Keratinocyte (primary cell): ENCODE results near the gene NXPH3. TPM values are rescaled to one million over a fixed set of nuclear protein-coding genes. Genes with fewer than 3 reads are reported as not detected.

Experiments
- DNase-seq: peaks from one replicate; pipeline ENCODE4 v3.0.0-alpha.2; 2011; ENCODE audit warnings: low read depth, missing footprints, low spot score
- FAIRE-seq: peaks from 2 replicates; lab custom pipeline; 2011; peaks lifted over from hg19 to GRCh38; lab: Jason Lieb, UNC
- H2AFZ ChIP-seq: 2 replicates; pipeline ENCODE4 v1.6.0; 2012; ENCODE audit warnings: low read length, control low read depth, inconsistent platforms; ENCODE audit not compliant: control insufficient read depth
- H3K27ac ChIP-seq: 2 replicates; pipeline ENCODE4 v1.5.1; 2011; ENCODE audit warnings: low read length; ENCODE audit not compliant: control insufficient read depth, insufficient read depth
- H3K27me3 ChIP-seq: 3 replicates; pipeline ENCODE4 v1.6.0; 2011; ENCODE audit warnings: low read length; ENCODE audit not compliant: control insufficient read depth, insufficient read depth; ENCODE audit errors: extremely low read depth
- H3K36me3 ChIP-seq, 2 experiments: 2 replicates in 1 of 2; 3 replicates in 1 of 2; pipeline ENCODE4 v1.5.1; 2011; ENCODE audit warnings: low read length in 2 of 2, mild to moderate bottlenecking in 1 of 2; ENCODE audit not compliant: control insufficient read depth in 2 of 2, insufficient read depth in 2 of 2; ENCODE audit errors: extremely low read depth in 1 of 2
- H3K4me1 ChIP-seq: 3 replicates; pipeline ENCODE4 v1.5.1; 2011; ENCODE audit warnings: low read length; ENCODE audit not compliant: control insufficient read depth, insufficient read depth; ENCODE audit errors: extremely low read depth
- H3K4me2 ChIP-seq: 3 replicates; pipeline ENCODE4 v1.6.0; 2011; ENCODE audit warnings: low read depth, low read length; ENCODE audit not compliant: control insufficient read depth, insufficient read depth; ENCODE audit errors: extremely low read depth
- H3K4me3 ChIP-seq, 3 experiments: fragments of 200-600 bp in 1 of 3; sonication (generic) in 1 of 3; 2 replicates in 2 of 3; 3 replicates in 1 of 3; pipeline ENCODE4 v1.5.1; 2011 to 2016; ENCODE audit warnings: low read length in 3 of 3, mild to moderate bottlenecking in 3 of 3, control low read depth in 2 of 3, inconsistent platforms in 1 of 3, low read depth in 1 of 3, mixed read lengths in 1 of 3, mixed run types in 1 of 3, moderate library complexity in 1 of 3; ENCODE audit not compliant: control insufficient read depth in 2 of 3, insufficient read depth in 2 of 3; ENCODE audit errors: extremely low read depth in 1 of 3
- H3K79me2 ChIP-seq: 2 replicates; pipeline ENCODE4 v1.6.0; 2012; ENCODE audit warnings: low read length; ENCODE audit not compliant: control insufficient read depth, insufficient read depth
- H3K9ac ChIP-seq: 3 replicates; pipeline ENCODE4 v1.6.0; 2011; ENCODE audit warnings: low read length; ENCODE audit not compliant: control insufficient read depth, insufficient read depth; ENCODE audit errors: extremely low read depth
- H3K9me1 ChIP-seq: 3 replicates; pipeline ENCODE4 v1.6.0; 2011; ENCODE audit warnings: low read length; ENCODE audit not compliant: control insufficient read depth, insufficient read depth; ENCODE audit errors: extremely low read depth
- H3K9me3 ChIP-seq: 2 replicates; pipeline ENCODE4 v1.5.1; 2012; ENCODE audit warnings: low read depth, low read length; ENCODE audit not compliant: control insufficient read depth
- H4K20me1 ChIP-seq: 3 replicates; pipeline ENCODE4 v1.6.0; 2011; ENCODE audit warnings: low read length; ENCODE audit not compliant: control insufficient read depth, insufficient read depth; ENCODE audit errors: extremely low read depth
- EZH2 ChIP-seq: IDR thresholded peaks from one replicate; pipeline ENCODE4 v1.6.1; 2012; ENCODE audit warnings: inconsistent platforms, mild to moderate bottlenecking, low read length, moderate library complexity
- dilution Hi-C: fragments of 300-500 bp; cut with MboI; formaldehyde crosslinking; loops from one replicate; pipeline ENCODE4 v1.7.0; 2020; ENCODE audit warnings: low sequenced_read_pairs; ENCODE audit not compliant: extremely low pct_ligation_motif_present
- polyA plus RNA-seq, 5 experiments: library from polyadenylated mRNA; depleted of rRNA in 3 of 5; stranded (reverse) in 3 of 5; stranded (forward) in 1 of 5; unstranded in 1 of 5; fragments of >200 nt; gene quantifications; 1 replicate in 1 of 5; 2 replicates in 3 of 5; 3 replicates in 1 of 5; pipeline versions ENCODE4 v1.2.1 to v1.2.3, GENCODE V29; 2011 to 2012; ENCODE audit warnings: missing spikeins in 2 of 5, low read depth in 1 of 5, low replicate concordance in 1 of 5
- TF ChIP-seq, protein P1 (sequence below), 3 experiments: IDR thresholded peaks in 1 of 3; conservative IDR thresholded peaks in 1 of 3; optimal IDR thresholded peaks in 1 of 3; 2 replicates in 2 of 3; 3 replicates in 1 of 3; pipeline versions ENCODE3 to v1.5.1; 2011; ENCODE audit warnings: low read length in 3 of 3, mild to moderate bottlenecking in 3 of 3, moderate library complexity in 2 of 3, control low read depth in 1 of 3, inconsistent platforms in 1 of 3; ENCODE audit not compliant: insufficient read depth in 2 of 3; ENCODE audit errors: extremely low read depth in 1 of 3

The NXPH3 gene
- polyA plus RNA-seq, 1 donor (not counting 4 experiments of a cell fraction or from before 2014, with no cell fraction given) = 0.12 TPM

GRCh38 chr17:49543860-49544259 lies 31.8 kb upstream of the NXPH3 start:
- Histone ChIP-seq H3K9ac (no peak overlapping the region), H3K79me2 (no peaks in the 10 kb centered on the region), H3K27ac (no peak overlapping the region), H3K36me3 (no peaks in the 10 kb centered on the region), H3K27me3 (no peaks in the 10 kb centered on the region), H4K20me1 (no peaks in the 10 kb centered on the region), H2AFZ (no peak overlapping the region), H3K9me3 (no peaks in the 10 kb centered on the region), H3K4me2 (no peak overlapping the region), H3K4me1 (peaks cover 18% of the 10 kb centered on the region), H3K4me3 (no peak overlapping the region), H3K9me1 (no peaks in the 10 kb centered on the region)
- dilution Hi-C loops = no loop called here
- peak; percentile 52 for FAIRE-seq
- TF ChIP-seq, protein P1, sequence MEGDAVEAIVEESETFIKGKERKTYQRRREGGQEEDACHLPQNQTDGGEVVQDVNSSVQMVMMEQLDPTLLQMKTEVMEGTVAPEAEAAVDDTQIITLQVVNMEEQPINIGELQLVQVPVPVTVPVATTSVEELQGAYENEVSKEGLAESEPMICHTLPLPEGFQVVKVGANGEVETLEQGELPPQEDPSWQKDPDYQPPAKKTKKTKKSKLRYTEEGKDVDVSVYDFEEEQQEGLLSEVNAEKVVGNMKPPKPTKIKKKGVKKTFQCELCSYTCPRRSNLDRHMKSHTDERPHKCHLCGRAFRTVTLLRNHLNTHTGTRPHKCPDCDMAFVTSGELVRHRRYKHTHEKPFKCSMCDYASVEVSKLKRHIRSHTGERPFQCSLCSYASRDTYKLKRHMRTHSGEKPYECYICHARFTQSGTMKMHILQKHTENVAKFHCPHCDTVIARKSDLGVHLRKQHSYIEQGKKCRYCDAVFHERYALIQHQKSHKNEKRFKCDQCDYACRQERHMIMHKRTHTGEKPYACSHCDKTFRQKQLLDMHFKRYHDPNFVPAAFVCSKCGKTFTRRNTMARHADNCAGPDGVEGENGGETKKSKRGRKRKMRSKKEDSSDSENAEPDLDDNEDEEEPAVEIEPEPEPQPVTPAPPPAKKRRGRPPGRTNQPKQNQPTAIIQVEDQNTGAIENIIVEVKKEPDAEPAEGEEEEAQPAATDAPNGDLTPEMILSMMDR (optimal IDR thresholded peaks at IDR 0.05 in 1 of 3, IDR thresholded peaks at IDR 0.05 in 1 of 3, conservative IDR thresholded peaks at IDR 0.05 in 1 of 3; ENCODE audit: extremely low read depth in 1 of 3, insufficient read depth in 2 of 3, low read length in 3 of 3) = no peak
- no peak for TF ChIP-seq EZH2
- no peak for DNase-seq

DNA sequence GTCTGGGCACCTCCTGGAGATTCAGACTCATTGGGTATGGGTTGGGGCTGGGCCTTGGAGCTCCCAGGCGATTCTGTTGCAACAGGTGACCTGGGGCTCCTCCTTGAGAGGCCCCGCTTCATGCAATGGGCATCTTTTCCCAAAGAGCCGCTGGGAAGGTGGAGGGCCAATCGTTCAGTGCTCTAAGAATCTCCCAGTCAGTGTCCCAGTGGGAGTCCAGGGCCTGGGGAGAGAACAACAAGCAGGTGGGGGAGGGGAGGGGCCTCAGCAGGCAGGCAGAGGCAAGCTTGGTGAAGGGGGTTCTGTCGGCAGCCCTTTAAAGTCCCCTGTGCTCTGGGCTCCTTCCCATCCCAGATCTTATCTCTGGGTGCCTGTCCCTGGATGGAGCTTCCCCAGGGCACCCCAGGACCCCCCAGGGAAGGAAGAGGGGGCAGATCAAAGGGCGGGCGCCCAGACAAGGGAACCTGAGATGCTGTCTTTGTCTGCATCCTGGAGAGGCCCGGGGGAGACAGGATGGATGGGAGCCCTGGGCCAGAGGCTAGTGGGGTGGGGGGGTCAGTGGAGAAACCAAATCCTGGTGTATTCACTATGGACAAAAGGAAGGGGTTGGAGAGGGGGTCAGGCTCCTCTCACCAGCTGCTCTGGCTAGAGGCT lies 30.5 kb upstream of the NXPH3 start:
- H3K9me3 ChIP-seq = no peaks in the 10 kb centered on the region
- DNase-seq = no peak
- FAIRE-seq = no peak
- no peaks in the 10 kb centered on the region for H3K36me3 ChIP-seq
- no peak overlapping the region for H2AFZ ChIP-seq
- no peak overlapping the region for H3K9ac ChIP-seq
- no peaks in the 10 kb centered on the region for H3K9me1 ChIP-seq
- no peak overlapping the region for H3K4me3 ChIP-seq
- no peak overlapping the region for H3K4me2 ChIP-seq
- H4K20me1 ChIP-seq = no peaks in the 10 kb centered on the region
- no peak for TF ChIP-seq EZH2
- TF ChIP-seq, protein P1 (optimal IDR thresholded peaks at IDR 0.05 in 1 of 3, IDR thresholded peaks at IDR 0.05 in 1 of 3, conservative IDR thresholded peaks at IDR 0.05 in 1 of 3; ENCODE audit: extremely low read depth in 1 of 3, insufficient read depth in 2 of 3, low read length in 3 of 3) = no peak
- H3K4me1 ChIP-seq = peaks cover 20% of the 10 kb centered on the region
- no peaks in the 10 kb centered on the region for H3K79me2 ChIP-seq
- H3K27ac ChIP-seq = no peak overlapping the region
- dilution Hi-C loops = no loop called here
- H3K27me3 ChIP-seq = no peaks in the 10 kb centered on the region
